Measurements from ENCODE around the gene GRK6.
A peak's percentile ranks its signal among the peaks of the same experiment; 100 is the strongest.
"Not testable (repeated sequence)": the region's sequence is repeated elsewhere in the genome, so short reads cannot be mapped to it uniquely, and the experiment has no call there.

Gene GRK6

GRCh38 chr5:177397875-177398390, 28.5 kb upstream of the GRK6 start:
- DNase-seq (ENCODE audit: insufficient read length, low spot score), result no peak
- no peak for FAIRE-seq

DNA sequence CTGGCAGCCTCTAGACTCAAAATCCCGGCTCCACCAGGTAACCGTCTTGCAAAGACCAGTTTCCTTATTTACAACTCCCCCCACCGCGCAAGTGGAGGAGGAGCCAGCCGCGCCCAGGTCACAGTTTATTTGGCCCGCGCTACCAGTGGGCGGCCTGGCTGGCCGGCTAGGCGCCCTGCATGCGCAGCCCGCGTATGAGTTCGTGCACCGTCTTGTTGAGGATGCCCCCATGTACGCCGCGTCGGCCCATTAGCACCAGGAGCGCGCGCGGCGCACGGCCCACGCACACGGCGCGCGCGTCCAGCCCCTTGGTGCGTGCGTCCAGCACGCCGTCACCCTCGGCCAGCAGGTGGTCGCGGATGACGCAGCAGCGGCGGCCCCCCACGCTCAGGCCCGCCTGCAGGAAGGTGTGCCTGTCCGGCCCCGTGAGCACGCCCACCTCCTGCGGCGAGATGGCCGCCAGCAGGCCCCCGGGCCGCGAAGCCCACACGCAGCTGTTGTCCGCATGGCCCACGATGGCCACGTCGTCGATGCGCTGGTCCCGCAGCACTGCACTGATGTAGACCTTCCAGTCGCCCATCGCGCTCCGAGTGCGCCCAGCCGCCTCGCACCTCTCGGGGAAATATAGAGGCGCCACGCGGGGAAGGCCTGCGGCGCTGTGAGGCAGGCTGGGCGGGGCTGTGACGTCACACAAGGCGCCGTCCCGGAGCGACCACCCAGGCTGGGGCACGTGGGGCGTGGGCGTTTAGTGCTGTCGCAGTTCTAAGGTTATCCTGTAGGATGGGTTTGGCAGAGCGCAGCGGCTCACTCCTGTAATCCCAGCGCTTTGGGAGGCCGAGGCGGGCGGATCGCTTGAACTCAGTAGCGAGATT, 26.2 kb upstream of the GRK6 start, which contains the start of gene PFN3:
PFN3 (minus strand) TSS at position 665 of the 872 bp plus-strand sequence; CDS start at position 580, 85 bp downstream.
- DNase-seq (ENCODE audit: insufficient read length, low spot score) (no peak), FAIRE-seq (no peak)

- DNase-seq (ENCODE audit: insufficient read length, low spot score) (peak; percentile 62), FAIRE-seq (peak; percentile 42)
These were observed 24.0 kb upstream of the GRK6 start for GRCh38 chr5:177402271-177403043.

- FAIRE-seq (no peak), DNase-seq (ENCODE audit: insufficient read length, low spot score) (no peak)
These were observed 23.2 kb upstream of the GRK6 start for GRCh38 chr5:177403102-177403791.

GRCh38 chr5:177403792-177404640, 22.5 kb upstream of the GRK6 start:
- peak; percentile 94 for FAIRE-seq
- DNase-seq (ENCODE audit: insufficient read length, low spot score), result peak; percentile 88

GRCh38 chr5:177404641-177405179, 21.8 kb upstream of the GRK6 start:
- no peak for FAIRE-seq
- DNase-seq (ENCODE audit: insufficient read length, low spot score), result no peak

- FAIRE-seq, result no peak
These were observed 21.2 kb upstream of the GRK6 start for GRCh38 chr5:177405312-177405711.

GRCh38 chr5:177405805-177406204, 20.7 kb upstream of the GRK6 start:
- DNase-seq (ENCODE audit: insufficient read length, low spot score), result no peak
- FAIRE-seq, result no peak

More at GRCh38 chr5:177405312-177405711, 21.2 kb upstream of the GRK6 start:
- no peak for DNase-seq (ENCODE audit: insufficient read length, low spot score)

DNA sequence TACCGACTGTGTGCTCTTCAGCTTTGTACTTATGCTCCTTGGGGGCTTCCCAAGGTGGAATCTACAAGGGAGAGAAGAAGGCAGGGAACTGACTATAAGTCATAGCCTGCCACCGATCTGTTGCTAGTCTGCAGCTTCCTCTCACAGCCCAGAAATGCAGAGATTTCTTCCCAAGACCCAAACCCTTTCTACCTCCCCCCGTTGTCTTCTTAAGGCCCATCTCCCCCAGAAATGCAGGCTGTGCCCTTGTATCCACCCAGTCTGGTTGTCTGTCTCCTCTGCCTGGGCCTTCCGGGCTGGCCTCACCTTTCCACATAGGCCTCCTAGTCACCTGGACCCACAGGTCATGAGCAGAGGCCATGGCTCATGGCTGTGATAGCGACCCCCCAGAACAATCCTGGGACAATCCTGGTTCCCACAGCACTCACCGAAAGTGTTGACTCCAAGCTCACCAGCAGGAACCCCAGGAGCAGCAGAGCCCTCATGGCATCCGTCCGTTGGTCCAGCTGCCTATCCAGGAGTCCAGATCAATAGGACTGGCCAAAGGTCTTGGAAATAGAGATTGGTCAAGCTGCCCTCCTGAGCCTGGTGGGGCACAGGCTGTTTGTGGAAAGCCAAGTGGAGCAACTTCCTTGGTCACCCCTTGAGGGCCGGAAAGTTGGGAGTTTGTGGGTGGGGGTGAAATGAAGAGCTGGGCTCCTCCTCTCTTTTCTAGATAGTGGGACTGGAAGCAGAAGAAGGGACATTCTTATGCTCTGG, 17.3 kb upstream of the GRK6 start, which contains the start of gene F12:
F12 (minus strand) TSS at position 522 of the 759 bp plus-strand sequence; CDS start at position 485, 37 bp downstream.
- DNase-seq (ENCODE audit: insufficient read length, low spot score) (no peak), FAIRE-seq (no peak)

DNA sequence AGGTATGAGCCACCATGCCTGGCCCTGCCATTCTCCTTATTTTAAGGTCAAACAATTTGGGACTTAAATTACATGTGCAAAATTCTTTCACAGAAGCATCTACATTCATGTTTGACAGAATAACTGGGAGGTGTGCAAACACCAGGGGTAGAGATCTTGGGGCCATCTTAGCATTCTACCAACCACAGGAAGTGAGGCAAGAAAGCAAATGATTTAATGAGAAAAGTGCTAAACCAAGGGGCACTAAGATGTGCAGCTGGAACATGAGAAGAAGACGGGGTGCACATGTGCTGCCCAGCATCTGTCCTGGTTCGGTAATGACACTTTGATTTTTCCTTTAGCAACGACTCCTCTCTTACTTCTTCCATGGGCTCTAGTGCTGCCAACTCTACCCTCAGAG, 15.9 kb upstream of the GRK6 start:
- FAIRE-seq (no peak), DNase-seq (ENCODE audit: insufficient read length, low spot score) (no peak)

- FAIRE-seq (no peak), DNase-seq (ENCODE audit: insufficient read length, low spot score) (no peak)
These were observed 13.8 kb upstream of the GRK6 start for GRCh38 chr5:177412603-177413233.

DNA sequence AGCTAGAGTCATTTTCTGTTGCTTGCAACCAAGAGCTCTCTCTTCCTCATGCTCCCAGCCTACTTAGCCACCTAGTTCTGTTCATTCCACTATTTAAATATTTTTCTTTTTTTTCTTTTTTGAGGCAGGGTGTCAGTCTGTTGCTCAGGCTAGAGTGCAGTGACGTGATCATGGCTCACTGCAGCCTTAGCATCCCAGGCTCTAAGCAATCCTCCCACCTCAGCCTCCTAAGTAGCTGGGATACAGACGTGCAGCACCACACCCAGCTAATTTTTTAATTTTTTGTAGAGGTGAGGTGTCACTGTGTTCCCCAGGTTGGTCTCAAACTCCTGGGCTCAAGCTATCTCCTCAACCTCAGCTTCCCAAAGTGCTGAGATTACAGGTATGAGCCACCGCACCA, 12.0 kb upstream of the GRK6 start:
- DNase-seq (ENCODE audit: insufficient read length, low spot score) (no peak), FAIRE-seq (no peak)

DNA sequence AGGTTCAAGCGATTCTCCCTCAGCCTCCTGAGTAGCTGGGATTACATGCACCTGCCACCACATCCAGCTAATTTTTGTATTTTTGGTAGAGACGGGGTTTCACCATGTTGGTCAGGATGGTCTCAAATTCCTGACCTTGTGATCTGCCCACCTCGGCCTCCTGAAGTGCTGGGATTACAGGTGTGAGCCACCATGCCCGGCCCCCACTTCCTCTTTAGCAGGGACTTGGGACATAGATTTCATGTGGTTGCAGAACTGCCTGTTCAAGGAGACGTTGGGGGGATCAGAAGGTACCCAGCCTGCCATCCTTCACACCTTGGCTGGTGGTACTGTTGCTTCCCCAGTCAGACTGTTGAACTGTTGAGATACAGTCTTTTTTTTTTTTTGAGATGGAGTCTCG, 9.4 kb upstream of the GRK6 start:
- FAIRE-seq; DNase-seq (ENCODE audit: insufficient read length, low spot score): not testable (repeated sequence)

GRCh38 chr5:177419046-177419445, 7.4 kb upstream of the GRK6 start:
- peak; percentile 36 for DNase-seq (ENCODE audit: insufficient read length, low spot score)
- no peak for FAIRE-seq

DNA sequence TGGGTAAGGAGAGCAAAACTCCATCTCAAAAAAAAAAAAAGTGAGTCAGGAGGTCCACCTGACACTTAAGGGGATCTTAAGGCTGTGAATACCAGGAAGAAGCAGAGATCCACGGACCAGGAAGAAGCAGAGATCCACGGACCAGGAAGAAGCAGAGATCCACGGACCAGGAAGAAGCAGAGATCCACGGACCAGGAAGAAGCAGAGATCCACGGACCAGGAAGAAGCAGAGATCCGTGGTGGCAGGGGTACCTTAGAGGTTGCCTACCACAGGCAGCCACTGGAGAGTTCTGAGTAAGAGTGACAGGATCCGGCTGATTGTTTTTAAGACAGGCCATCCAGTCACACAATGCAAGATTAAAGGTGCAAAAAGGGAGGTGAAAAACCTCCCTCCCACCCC, 6.0 kb upstream of the GRK6 start:
- DNase-seq (ENCODE audit: insufficient read length, low spot score); FAIRE-seq: not testable (repeated sequence)

DNA sequence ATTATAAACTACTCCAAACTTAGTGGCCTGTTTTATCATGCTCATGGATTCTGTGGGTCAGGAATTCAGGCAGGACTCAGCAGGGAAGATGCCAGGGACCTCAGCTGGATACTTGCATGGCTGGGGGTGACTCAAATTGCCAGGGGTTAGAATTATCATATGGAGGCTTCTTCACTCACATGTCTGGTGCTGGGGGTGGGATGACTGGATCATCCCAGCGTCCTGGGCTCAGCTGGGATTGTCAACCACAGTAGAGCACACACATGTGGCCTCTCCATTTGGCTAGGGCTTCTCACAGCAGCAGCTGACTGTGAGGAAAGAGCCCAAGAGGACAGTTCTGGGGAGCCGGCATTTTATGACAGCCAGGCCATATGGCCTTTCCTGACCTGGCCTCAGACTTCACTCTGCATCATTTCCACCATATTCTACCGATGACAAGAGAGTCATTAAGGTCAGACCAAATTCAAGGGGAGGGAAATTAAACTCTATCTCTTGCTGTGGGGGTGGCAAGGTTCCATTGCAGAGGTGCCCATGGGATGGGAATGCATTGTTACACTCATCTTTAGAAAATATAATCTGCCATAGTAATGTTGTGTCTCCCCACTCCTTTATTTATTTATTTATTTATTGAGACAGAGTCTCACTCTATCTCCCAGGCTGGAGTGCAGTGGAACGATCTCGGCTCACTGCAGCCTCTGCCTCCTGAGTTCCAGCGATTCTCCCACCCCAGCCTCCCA, 5.2 kb upstream of the GRK6 start:
- no peak for FAIRE-seq
- no peak for DNase-seq (ENCODE audit: insufficient read length, low spot score)

DNA sequence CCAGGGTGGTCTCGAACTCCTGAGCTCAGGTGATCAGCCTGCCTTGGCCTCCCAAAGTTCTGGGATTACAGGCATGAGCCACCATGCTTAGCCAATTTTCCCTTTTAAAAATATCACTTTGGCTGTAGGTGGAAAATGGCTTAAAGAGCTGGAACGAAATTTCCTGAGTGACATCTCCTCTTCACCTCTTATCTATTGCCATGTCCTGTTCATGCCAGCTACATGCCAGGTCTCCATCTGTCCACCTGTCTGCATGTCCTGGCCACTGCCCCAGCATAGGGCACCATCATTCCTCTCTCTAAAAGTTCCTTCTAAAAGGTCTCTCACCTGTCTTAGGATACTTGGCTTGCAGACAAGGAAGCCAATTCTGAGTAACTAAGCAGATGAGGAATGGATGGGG, 2.8 kb upstream of the GRK6 start:
- DNase-seq (ENCODE audit: insufficient read length, low spot score), result no peak

More for the DNA sequence above, 2.8 kb upstream of the GRK6 start:
- FAIRE-seq, result no peak
